Ovary (tissue), 3 donors: ENCODE measurements around the gene ELANE.
"Not testable (repeated sequence)": the region's sequence is repeated elsewhere in the genome, so short reads cannot be mapped to it uniquely, and the experiment has no call there.

Experiments
- CTCF ChIP-seq, 3 donors: fragments of 450-650 bp in 2 of 3; fragments of 200-600 bp in 1 of 3; IDR thresholded peaks; one replicate each; pipeline versions ENCODE4 v1.5.1 to v1.8.0; 2016 to 2022; ENCODE audit warnings: antibody characterized with exemption in 3 of 3, mild to moderate bottlenecking in 1 of 3
- POLR2A ChIP-seq: fragments of 450-650 bp; IDR thresholded peaks from one replicate; pipeline ENCODE4 v1.6.1; 2017; ENCODE audit warnings: antibody characterized with exemption, mild to moderate bottlenecking, moderate library complexity
- donor health status: DM: no; HTN: no; CAD: no.

GRCh38 chr19:853614-854220 lies 1.6 kb downstream of the ELANE start:
- not testable (repeated sequence) for TF ChIP-seq CTCF (IDR thresholded peaks at IDR 0.05); POLR2A
